ENCODE measurements around the gene PLEKHA7. TPM values are rescaled to one million over a fixed set of nuclear protein-coding genes. Genes with fewer than 3 reads are reported as not detected.

PLEKHA7 gene
- total RNA-seq, 1 donor from 2014 or later, result 18.2 TPM

DNA sequence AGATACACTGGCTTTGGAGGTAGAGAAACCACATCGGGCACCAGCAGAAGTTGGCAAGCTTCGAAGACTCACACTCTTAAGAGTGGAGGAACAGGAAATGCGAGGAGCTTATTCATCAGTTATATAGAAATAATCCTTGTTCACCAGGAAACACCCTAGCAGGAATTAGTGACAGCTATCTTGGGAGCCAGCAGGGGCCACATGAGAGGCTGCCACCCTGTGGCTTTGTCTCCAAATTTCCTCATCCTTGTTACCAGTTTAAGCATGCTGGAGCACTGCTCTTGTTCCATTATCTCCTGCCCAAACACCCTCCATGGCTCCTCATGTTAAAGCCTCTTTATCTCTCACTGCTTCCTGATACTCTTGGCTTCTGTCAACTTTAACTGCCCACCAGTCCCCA lies 131.0 kb downstream of the PLEKHA7 start:
- DNase-seq (ENCODE audit: low read depth, low spot score), result no peak
- no peak overlapping the region for H3K4me3 Mint-ChIP-seq
- TF ChIP-seq, protein P1, sequence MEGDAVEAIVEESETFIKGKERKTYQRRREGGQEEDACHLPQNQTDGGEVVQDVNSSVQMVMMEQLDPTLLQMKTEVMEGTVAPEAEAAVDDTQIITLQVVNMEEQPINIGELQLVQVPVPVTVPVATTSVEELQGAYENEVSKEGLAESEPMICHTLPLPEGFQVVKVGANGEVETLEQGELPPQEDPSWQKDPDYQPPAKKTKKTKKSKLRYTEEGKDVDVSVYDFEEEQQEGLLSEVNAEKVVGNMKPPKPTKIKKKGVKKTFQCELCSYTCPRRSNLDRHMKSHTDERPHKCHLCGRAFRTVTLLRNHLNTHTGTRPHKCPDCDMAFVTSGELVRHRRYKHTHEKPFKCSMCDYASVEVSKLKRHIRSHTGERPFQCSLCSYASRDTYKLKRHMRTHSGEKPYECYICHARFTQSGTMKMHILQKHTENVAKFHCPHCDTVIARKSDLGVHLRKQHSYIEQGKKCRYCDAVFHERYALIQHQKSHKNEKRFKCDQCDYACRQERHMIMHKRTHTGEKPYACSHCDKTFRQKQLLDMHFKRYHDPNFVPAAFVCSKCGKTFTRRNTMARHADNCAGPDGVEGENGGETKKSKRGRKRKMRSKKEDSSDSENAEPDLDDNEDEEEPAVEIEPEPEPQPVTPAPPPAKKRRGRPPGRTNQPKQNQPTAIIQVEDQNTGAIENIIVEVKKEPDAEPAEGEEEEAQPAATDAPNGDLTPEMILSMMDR (conservative IDR thresholded peaks at IDR 0.05), result no peak
- no peak overlapping the region for H3K27ac Mint-ChIP-seq (ENCODE audit: unreplicated experiment)
- H3K36me3 Mint-ChIP-seq (ENCODE audit: low read depth), result no peaks in the 10 kb centered on the region
- peaks cover 10% of the 10 kb centered on the region for H3K4me1 Mint-ChIP-seq
- no peaks in the 10 kb centered on the region for H3K9me3 Mint-ChIP-seq
- H3K27me3 Mint-ChIP-seq (ENCODE audit: low read depth), result peaks cover 3% of the 10 kb centered on the region

GRCh38 chr11:16881766-16882165 lies 132.4 kb downstream of the PLEKHA7 start:
- no peak overlapping the region for H3K4me3 Mint-ChIP-seq
- TF ChIP-seq, protein P1 (conservative IDR thresholded peaks at IDR 0.05), result no peak
- peaks cover 3% of the 10 kb centered on the region for H3K27me3 Mint-ChIP-seq (ENCODE audit: low read depth)
- DNase-seq (ENCODE audit: low read depth, low spot score), result no peak
- no peak overlapping the region for H3K27ac Mint-ChIP-seq (ENCODE audit: unreplicated experiment)
- no peaks in the 10 kb centered on the region for H3K36me3 Mint-ChIP-seq (ENCODE audit: low read depth)
- no peaks in the 10 kb centered on the region for H3K9me3 Mint-ChIP-seq
- peaks cover 16% of the 10 kb centered on the region for H3K4me1 Mint-ChIP-seq

- Mint-ChIP-seq H3K36me3 (ENCODE audit: low read depth) (no peaks in the 10 kb centered on the region), H3K9me3 (no peaks in the 10 kb centered on the region), H3K27me3 (ENCODE audit: low read depth) (peaks cover 3% of the 10 kb centered on the region), H3K27ac (ENCODE audit: unreplicated experiment) (no peak overlapping the region), H3K4me1 (peaks cover 22% of the 10 kb centered on the region), H3K4me3 (no peak overlapping the region)
- TF ChIP-seq, protein P1 (conservative IDR thresholded peaks at IDR 0.05), result no peak
- DNase-seq (ENCODE audit: low read depth, low spot score), result no peak
Observed at GRCh38 chr11:16881074-16881709, 133.0 kb downstream of the PLEKHA7 start.

DNA sequence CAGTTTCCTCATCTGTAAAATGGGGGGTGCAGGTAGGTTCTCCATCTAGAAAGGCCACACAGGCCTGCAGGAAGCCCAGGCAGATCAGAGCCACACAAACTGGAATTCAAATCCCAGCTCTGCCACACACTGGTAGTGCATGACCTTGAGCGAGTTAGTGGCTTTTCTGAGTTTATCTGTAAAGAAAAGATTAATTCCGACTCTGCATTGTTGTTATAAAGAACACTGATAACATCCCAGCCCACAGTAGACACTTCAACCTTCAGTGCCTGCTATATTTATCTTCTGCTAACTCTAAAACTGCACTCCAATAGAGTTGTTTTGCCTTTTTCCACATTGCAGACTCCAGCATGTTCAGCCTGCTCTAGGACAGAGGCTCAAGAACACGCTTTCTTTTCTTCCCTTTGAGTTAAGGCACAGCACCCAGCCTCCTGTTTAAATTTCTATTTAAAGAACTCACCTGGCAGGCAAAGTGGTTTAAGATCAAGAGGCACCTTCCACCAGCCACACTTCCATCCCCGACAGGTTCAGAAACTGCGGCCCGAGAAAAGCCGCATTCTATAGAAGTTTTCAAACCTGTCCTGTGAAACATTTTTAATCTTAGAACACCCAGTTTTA lies 133.9 kb downstream of the PLEKHA7 start:
- TF ChIP-seq, protein P1 (conservative IDR thresholded peaks at IDR 0.05), result no peak
- H3K4me3 Mint-ChIP-seq, result no peak overlapping the region
- no peaks in the 10 kb centered on the region for H3K36me3 Mint-ChIP-seq (ENCODE audit: low read depth)
- no peak overlapping the region for H3K27ac Mint-ChIP-seq (ENCODE audit: unreplicated experiment)
- H3K4me1 Mint-ChIP-seq, result peaks cover 27% of the 10 kb centered on the region
- DNase-seq (ENCODE audit: low read depth, low spot score), result no peak
- no peaks in the 10 kb centered on the region for H3K9me3 Mint-ChIP-seq
- H3K27me3 Mint-ChIP-seq (ENCODE audit: low read depth), result peaks cover 3% of the 10 kb centered on the region

DNA sequence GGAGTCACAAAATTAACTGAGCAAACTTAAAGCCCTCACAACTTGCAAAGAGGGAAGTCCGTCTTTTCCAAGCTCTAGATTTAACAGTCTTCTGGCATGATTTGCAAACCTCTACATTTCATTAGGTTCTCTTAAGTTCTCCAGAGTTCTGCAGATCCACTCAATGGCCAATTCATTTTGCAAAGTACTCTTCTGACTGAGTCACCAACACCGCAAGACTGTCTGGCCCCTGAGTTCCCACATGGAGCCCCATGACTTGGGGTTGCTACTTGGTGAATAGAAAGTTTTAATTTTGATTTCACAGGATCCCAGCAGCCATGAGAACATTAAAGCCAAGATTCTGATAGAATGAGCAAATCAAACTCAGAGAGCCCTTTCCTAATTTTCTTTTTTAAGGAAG lies 134.5 kb downstream of the PLEKHA7 start:
- no peak for DNase-seq (ENCODE audit: low read depth, low spot score)
- H3K36me3 Mint-ChIP-seq (ENCODE audit: low read depth), result no peaks in the 10 kb centered on the region
- H3K4me3 Mint-ChIP-seq, result no peak overlapping the region
- no peaks in the 10 kb centered on the region for H3K9me3 Mint-ChIP-seq
- peaks cover 3% of the 10 kb centered on the region for H3K27me3 Mint-ChIP-seq (ENCODE audit: low read depth)
- H3K27ac Mint-ChIP-seq (ENCODE audit: unreplicated experiment), result no peak overlapping the region
- TF ChIP-seq, protein P1 (conservative IDR thresholded peaks at IDR 0.05), result no peak
- H3K4me1 Mint-ChIP-seq, result peaks cover 32% of the 10 kb centered on the region
